GM23248 (cell line): Measurements from ENCODE around the gene EP400.

Source experiments
- EZH2 ChIP-seq: fragments of 200-600 bp; sonication (generic); IDR thresholded peaks from 2 replicates; pipeline ENCODE4 v1.6.1; 2018; ENCODE audit warnings: antibody characterized with exemption, mild to moderate bottlenecking; ENCODE audit not compliant: insufficient read depth, poor library complexity, severe bottlenecking
- EZH2phosphoT487 ChIP-seq: fragments of 200-600 bp; sonication (generic); IDR thresholded peaks from 2 replicates; pipeline ENCODE4 v1.6.1; 2018; ENCODE audit warnings: antibody characterized with exemption, moderate library complexity, mild to moderate bottlenecking, low read depth; ENCODE audit not compliant: insufficient read depth

DNA sequence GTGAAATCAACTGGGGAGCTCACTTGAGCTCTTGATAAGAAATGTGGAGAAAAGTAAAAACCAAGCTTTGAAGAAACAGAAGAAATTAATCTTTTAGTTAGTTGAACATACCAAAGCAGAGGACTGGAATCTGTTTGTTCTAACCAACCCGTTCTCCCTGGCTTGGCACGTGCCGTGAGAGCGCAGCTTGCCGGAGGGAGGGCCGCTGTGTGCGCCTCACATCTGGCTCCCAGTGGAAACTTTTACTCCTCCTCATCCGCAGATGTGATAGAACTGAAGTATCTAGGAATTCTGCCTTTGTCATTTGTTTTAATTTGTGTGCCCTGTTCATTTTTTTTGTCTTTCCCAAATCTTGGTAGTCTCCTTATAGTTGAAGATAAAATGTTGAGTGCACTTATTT, 129.5 kb downstream of the EP400 start:
- no peak for TF ChIP-seq EZH2
- no peak for TF ChIP-seq EZH2phosphoT487
